Testis (tissue), 3 donors: Measurements from ENCODE around the gene RAB40B. TPM values are rescaled to one million over a fixed set of nuclear protein-coding genes. Genes with fewer than 3 reads are reported as not detected.

Experiments used
- DNase-seq: peaks from one replicate; pipeline ENCODE4 v3.0.0-alpha.2; 2019
- H3K27ac ChIP-seq, 2 donors: fragments of 200-600 bp; sonication (generic); one replicate each; pipeline ENCODE4 v1.5.1; 2019
- H3K27me3 ChIP-seq: fragments of 200-600 bp; sonication (generic); one replicate; pipeline ENCODE4 v1.5.1; 2019
- H3K36me3 ChIP-seq: fragments of 200-600 bp; sonication (generic); one replicate; pipeline ENCODE4 v1.5.1; 2017; ENCODE audit warnings: low read depth; ENCODE audit errors: missing control alignments
- H3K4me1 ChIP-seq: fragments of 200-600 bp; sonication (generic); one replicate; pipeline ENCODE4 v1.5.1; 2019
- H3K4me3 ChIP-seq, 2 donors: fragments of 200-600 bp; sonication (generic); one replicate each; pipeline ENCODE4 v1.5.1; 2017 to 2019
- H3K9me3 ChIP-seq: fragments of 200-600 bp; sonication (generic); one replicate; pipeline ENCODE4 v1.5.1; 2017
- POLR2A ChIP-seq: fragments of 450-650 bp; IDR thresholded peaks from one replicate; pipeline ENCODE4 v1.6.1; 2017; ENCODE audit warnings: antibody characterized with exemption, mild to moderate bottlenecking, moderate library complexity
- WGBS, 2 donors: methylation state at CpG; one replicate each; pipeline ENCODE4 v1.1.5; 2018; 5-methylcytosine and 5-hydroxymethylcytosine counted together
- intact Hi-C: fragments of 100-400 bp; cut with DNase I; formaldehyde crosslinking; loops from one replicate; pipeline ENCODE4 v1.15.1; 2023; ENCODE audit warnings: low total_unique reads
- polyA plus RNA-seq: library from polyadenylated mRNA; stranded (reverse); fragments of 350-450 nt; fragmentation: Illumina TruSeq; extraction: RNeasy Lipid Tissue Mini Kit (QIAGEN cat#74804); gene quantifications from one replicate; pipeline ENCODE4 v1.2.3, GENCODE V29; 2014; ENCODE audit warnings: low read depth, low replicate concordance; ENCODE audit not compliant: insufficient read depth
- total RNA-seq, 2 donors: library from RNA; depleted of rRNA; stranded (reverse); fragments of >200 nt; gene quantifications; one replicate each; pipeline ENCODE4 v1.2.3, GENCODE V29; 2016
- TF ChIP-seq, protein P1 (sequence below), 3 experiments: fragments of 450-650 bp in 2 of 3; fragments of 200-600 bp in 1 of 3; sonication (generic) in 1 of 3; IDR thresholded peaks; one replicate each; pipeline ENCODE4 v1.5.1; 2016 to 2019; ENCODE audit warnings: antibody characterized with exemption in 3 of 3, mild to moderate bottlenecking in 2 of 3, moderate library complexity in 1 of 3

Gene RAB40B
- total and polyA plus RNA-seq, 3 donors from 2014 or later = 9.4 to 16.4 (median 13.5) TPM

DNA sequence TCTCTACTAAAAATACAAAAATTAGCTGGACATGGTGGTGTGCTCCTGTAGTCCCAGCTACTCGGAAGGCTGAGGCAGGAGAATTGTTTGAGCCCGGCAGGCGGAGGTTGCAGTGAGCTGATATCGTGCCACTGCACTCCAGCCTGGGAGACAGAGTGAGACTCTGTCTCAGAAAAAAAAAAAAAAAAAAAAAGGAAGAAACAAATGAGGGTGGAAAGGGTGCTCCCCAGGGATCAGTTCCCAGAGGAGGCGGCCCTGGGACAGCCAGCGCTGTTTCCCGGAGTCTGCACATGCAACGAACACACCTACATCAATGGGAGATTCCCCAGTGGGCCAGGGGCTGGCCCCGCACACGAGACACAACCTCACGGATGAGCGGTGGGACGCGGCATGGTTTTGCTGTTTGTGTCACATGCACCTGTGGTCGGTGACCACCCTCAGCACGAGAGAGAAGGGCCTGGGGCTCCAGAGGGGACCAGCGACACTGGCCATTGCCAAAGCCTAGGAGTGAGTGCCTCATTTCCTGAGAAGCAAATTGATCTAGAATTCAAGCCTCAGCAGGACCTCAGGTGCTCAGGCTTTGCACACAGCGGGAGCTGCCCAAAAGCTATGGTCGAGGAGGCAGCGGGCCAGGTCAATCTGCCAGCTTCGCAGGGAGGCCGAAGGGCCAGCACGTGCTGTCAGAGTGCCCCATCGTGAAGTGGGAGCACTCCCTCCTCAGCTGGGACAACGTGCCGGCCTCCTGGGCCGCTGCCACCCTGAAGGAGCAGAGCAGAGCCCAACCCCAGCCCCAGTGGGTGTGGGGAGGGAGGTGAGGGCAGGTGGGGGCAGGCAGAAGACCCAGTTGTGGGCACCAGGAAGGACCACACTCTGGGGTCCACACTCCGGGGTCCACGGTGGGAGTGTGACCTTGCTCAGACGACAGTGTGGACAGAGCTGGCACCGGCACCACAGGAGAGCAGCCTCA lies 36.5 kb downstream of the RAB40B start:
- H3K4me3 ChIP-seq = no peak overlapping the region
- no peaks in the 10 kb centered on the region for H3K9me3 ChIP-seq
- no peak overlapping the region for H3K27ac ChIP-seq
- intact Hi-C loops = no loop called here
- TF ChIP-seq POLR2A = no peak
- TF ChIP-seq, protein P1, sequence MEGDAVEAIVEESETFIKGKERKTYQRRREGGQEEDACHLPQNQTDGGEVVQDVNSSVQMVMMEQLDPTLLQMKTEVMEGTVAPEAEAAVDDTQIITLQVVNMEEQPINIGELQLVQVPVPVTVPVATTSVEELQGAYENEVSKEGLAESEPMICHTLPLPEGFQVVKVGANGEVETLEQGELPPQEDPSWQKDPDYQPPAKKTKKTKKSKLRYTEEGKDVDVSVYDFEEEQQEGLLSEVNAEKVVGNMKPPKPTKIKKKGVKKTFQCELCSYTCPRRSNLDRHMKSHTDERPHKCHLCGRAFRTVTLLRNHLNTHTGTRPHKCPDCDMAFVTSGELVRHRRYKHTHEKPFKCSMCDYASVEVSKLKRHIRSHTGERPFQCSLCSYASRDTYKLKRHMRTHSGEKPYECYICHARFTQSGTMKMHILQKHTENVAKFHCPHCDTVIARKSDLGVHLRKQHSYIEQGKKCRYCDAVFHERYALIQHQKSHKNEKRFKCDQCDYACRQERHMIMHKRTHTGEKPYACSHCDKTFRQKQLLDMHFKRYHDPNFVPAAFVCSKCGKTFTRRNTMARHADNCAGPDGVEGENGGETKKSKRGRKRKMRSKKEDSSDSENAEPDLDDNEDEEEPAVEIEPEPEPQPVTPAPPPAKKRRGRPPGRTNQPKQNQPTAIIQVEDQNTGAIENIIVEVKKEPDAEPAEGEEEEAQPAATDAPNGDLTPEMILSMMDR (IDR thresholded peaks at IDR 0.05) = no peak
- no peaks in the 10 kb centered on the region for H3K4me1 ChIP-seq
- no peaks in the 10 kb centered on the region for H3K36me3 ChIP-seq
- no peak for DNase-seq
- H3K27me3 ChIP-seq = no peaks in the 10 kb centered on the region
- 87 to 89% methylated on average over 23 to 31 of the region's 31 CpGs for WGBS, 2 donors

DNA sequence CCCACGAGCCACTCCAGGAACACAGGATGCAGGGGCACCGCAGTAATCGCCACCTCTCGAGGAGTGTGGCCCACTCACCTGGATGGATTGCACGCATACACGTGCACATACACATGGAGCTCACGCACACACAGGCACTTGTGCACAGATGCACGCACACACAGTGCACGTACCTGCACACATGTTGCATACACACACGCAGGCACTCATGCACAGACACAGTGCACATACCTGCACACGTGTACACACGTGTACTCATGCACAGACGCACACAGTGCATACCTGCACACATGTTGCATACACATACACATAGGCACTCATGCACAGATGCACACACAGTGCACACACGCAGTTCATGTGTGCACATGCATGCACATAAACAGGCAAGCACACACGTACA lies 38.6 kb downstream of the RAB40B start:
- Histone ChIP-seq H3K9me3 (no peaks in the 10 kb centered on the region), H3K36me3 (no peaks in the 10 kb centered on the region), H3K27me3 (no peaks in the 10 kb centered on the region), H3K4me1 (no peaks in the 10 kb centered on the region), H3K4me3 (no peak overlapping the region), H3K27ac (no peak overlapping the region)
- TF ChIP-seq, protein P1 (IDR thresholded peaks at IDR 0.05) = no peak
- no peak for TF ChIP-seq POLR2A
- 81 to 93% methylated on average over 12 to 15 of the region's 15 CpGs for WGBS, 2 donors
- no peak for DNase-seq
- intact Hi-C loops = no loop called here

DNA sequence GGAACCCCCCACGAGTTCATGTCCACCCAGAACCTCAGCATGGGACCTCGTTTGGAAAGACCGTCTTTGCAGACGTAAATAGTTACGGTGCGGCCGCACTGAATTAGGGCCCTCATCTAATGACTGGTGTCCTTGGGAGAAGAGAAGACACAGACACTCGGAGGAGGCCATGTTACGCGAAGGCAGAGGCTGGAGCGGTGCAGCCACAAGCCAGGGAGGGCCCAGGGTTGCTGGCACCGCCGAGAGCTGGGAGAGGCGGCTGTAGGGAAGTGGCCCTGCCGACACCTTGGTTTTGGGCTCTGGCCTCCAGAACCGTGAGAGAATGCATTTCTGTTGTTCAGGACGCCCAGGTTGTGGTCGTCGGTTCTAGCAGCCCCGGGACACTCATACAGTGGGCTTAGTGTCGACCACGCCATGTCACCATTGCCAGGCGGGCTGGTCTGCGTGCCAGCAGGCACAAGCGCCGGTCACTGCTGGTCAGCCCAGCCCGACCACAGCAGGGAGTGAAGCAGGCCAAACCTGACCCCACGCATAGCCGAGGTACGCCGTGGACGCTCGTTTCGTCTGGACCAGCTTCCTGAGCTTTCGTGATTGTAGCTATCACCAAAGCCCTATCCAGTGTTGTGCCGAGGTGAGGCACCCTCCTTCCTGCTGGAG lies 39.6 kb downstream of the RAB40B start:
- TF ChIP-seq POLR2A = no peak
- TF ChIP-seq, protein P1 (IDR thresholded peaks at IDR 0.05) = no peak
- Histone ChIP-seq H3K4me3 (no peak overlapping the region), H3K27me3 (no peaks in the 10 kb centered on the region), H3K9me3 (no peaks in the 10 kb centered on the region), H3K27ac (no peak overlapping the region), H3K4me1 (no peaks in the 10 kb centered on the region), H3K36me3 (no peaks in the 10 kb centered on the region)
- intact Hi-C loops = no loop called here
- no peak for DNase-seq
- WGBS, 2 donors = 93 to 94% methylated on average over 22 to 36 of the region's 36 CpGs

DNA sequence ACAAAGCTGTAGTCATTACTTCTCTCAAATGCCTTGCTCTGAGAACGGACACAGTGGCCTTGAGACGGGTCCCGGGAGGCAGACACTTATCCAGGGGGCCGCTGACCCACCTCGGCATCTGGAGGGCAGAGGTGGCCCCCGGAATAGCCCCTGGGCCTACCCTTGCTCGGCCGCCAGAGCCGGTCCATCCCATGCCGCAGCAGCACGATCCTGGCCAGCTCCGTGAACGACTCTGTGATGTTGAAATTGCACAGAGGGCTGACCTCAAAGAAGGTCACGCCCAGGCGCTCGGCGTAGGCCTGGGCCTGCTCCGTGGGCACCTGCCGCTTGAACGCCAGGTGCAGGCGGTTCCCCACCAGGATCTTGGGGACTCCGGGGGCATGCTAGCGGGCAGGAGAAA lies 40.2 kb downstream of the RAB40B start:
- H3K9me3 ChIP-seq = no peaks in the 10 kb centered on the region
- intact Hi-C loops = no loop called here
- WGBS, 2 donors = 88 to 96% methylated on average over 8 to 23 of the region's 23 CpGs
- DNase-seq = no peak
- H3K27ac ChIP-seq = no peak overlapping the region
- H3K27me3 ChIP-seq = no peaks in the 10 kb centered on the region
- no peak overlapping the region for H3K4me3 ChIP-seq
- TF ChIP-seq, protein P1 (IDR thresholded peaks at IDR 0.05) = no peak
- TF ChIP-seq POLR2A = no peak
- H3K4me1 ChIP-seq = no peaks in the 10 kb centered on the region
- H3K36me3 ChIP-seq = no peaks in the 10 kb centered on the region
